ENCODE measurements around the gene PRAMEF1. TPM values are rescaled to one million over a fixed set of nuclear protein-coding genes. Genes with fewer than 3 reads are reported as not detected.
"Not testable (repeated sequence)": the region's sequence is repeated elsewhere in the genome, so short reads cannot be mapped to it uniquely, and the experiment has no call there.

The PRAMEF1 gene
- total and polyA plus RNA-seq, 2 of the 4 experiments (the other 2 are of a cell fraction) = not detected

DNA sequence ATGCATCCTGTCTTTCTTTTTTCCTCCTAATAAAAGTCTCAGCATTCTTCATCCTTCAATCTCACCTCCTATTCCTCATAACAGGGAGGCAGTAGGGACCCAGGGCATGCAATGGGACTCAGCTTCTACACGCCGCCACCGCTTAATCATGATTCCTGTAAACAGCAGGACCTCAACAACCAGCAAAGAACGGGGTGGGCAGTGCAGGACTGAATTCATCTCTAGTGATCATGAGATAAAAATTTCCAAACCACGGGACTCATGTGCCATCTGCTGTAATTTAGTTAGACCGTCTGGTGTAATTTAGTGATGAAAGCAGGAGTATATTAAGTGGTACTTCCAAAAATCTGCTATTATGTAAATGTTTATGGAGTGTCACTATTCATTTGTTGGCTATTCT, 12.3 kb upstream of the PRAMEF1 start:
- in situ Hi-C loops (cut with MboI; ENCODE audit: low sequenced_read_pairs) = no loop called here
- no peak overlapping the region for H2BK120ac ChIP-seq (ENCODE audit: low read depth, low read length)

DNA sequence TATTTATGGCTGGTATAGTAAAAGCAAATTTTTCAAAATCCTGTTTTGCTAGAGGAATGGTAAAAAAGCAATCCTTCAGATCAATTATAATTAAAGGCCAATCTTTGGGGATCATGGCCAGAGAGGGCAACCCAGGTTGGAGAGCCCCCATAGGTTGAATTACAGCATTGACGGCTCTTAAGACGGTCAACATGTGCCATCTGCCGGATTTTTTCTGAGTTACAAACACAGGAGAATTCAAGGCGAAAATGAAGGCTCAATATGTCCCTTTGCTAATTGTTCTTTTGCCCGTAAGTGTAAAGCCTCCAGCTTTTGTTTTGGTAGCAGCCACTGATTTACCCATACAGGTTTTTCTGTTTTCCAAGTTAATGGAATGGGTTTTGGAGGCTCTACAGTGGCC, 9.7 kb upstream of the PRAMEF1 start:
- H3K27me3 ChIP-seq (ENCODE audit: control insufficient read depth, insufficient read depth, low read length); H4K20me1 ChIP-seq (ENCODE audit: insufficient read depth, low read length); H2AFZ ChIP-seq (replicated peaks; ENCODE audit: low read length, poor library complexity); H3K79me1 ChIP-seq (ENCODE audit: low read depth in 1 of 2, low read length in 2 of 2); H3K18ac ChIP-seq (ENCODE audit: low read depth, low read length); ATAC-seq (ENCODE audit: low read depth); in situ Hi-C loops (cut with MboI; ENCODE audit: low sequenced_read_pairs); H3K9ac ChIP-seq (ENCODE audit: low read depth, low read length); H3K14ac ChIP-seq (replicated peaks; ENCODE audit: low read depth, low read length); H4K8ac ChIP-seq (ENCODE audit: low read depth in 2 of 2, low read length in 2 of 2); H3K9me1 ChIP-seq (ENCODE audit: insufficient read depth, low read length); H3K27ac ChIP-seq (ENCODE audit: insufficient read depth, low read length); H3K56ac ChIP-seq (ENCODE audit: extremely low read depth, insufficient read depth, low read length); H3K4me3 ChIP-seq (ENCODE audit: insufficient read depth, low read depth, low read length); H4K5ac ChIP-seq (ENCODE audit: low read depth, low read length); H2BK15ac ChIP-seq (ENCODE audit: low read depth, low read length); H4K91ac ChIP-seq (ENCODE audit: insufficient read depth, low read depth, low read length); H3K23ac ChIP-seq (ENCODE audit: low read depth, low read length); H2AK9ac ChIP-seq (replicated peaks; ENCODE audit: low read depth, low read length, poor library complexity); DNase-seq; H3K4me1 ChIP-seq (ENCODE audit: control insufficient read depth, insufficient read depth, low read length); H2BK5ac ChIP-seq (ENCODE audit: low read depth, low read length, poor library complexity, severe bottlenecking); H2BK20ac ChIP-seq (ENCODE audit: low read depth, low read length); H2AK5ac ChIP-seq (ENCODE audit: low read depth, low read length); H3K4ac ChIP-seq (ENCODE audit: low read depth, low read length); BruUV-seq (replicated peaks); POLR2A ChIA-PET (ENCODE audit: unreplicated experiment); H3K36me3 ChIP-seq (ENCODE audit: control insufficient read depth, insufficient read depth, low read length); H3K4me2 ChIP-seq (ENCODE audit: low read depth, low read length); dilution Hi-C loops (cut with HindIII; ENCODE audit: low sequenced_read_pairs, unreplicated experiment); CTCF ChIA-PET; H2BK120ac ChIP-seq (ENCODE audit: low read depth, low read length); intact Hi-C loops (cut with micrococcal nuclease): not testable (repeated sequence)
- H3K9me3 ChIP-seq (ENCODE audit: control insufficient read depth, insufficient read depth, low read length) = peaks cover 12% of the 10 kb centered on the region; the same call in 1 of the 2 replicates
- WGBS, 2 experiments (ENCODE audit: extremely low coverage in 2 of 2, insufficient read length in 1 of 2) = no CpG with 5 or more reads among the region's 5 CpGs

More for the DNA sequence above, 12.3 kb upstream of the PRAMEF1 start:
- Histone ChIP-seq H4K91ac (ENCODE audit: insufficient read depth, low read depth, low read length) (no peak overlapping the region), H3K4me1 (ENCODE audit: control insufficient read depth, insufficient read depth, low read length) (no peaks in the 10 kb centered on the region), H3K18ac (ENCODE audit: low read depth, low read length) (no peak overlapping the region), H2BK5ac (ENCODE audit: low read depth, low read length, poor library complexity, severe bottlenecking) (no peak overlapping the region), H2AFZ (replicated peaks; ENCODE audit: low read length, poor library complexity) (no peak overlapping the region), H3K27me3 (ENCODE audit: control insufficient read depth, insufficient read depth, low read length) (no peaks in the 10 kb centered on the region), H4K5ac (ENCODE audit: low read depth, low read length) (no peak overlapping the region), H3K27ac (ENCODE audit: insufficient read depth, low read length) (no peak overlapping the region), H2AK9ac (replicated peaks; ENCODE audit: low read depth, low read length, poor library complexity) (no peak overlapping the region), H2AK5ac (ENCODE audit: low read depth, low read length) (no peak overlapping the region), H3K4me2 (ENCODE audit: low read depth, low read length) (no peak overlapping the region), H3K9me3 (ENCODE audit: control insufficient read depth, insufficient read depth, low read length) (peaks cover 24% of the 10 kb centered on the region), H3K9ac (ENCODE audit: low read depth, low read length) (no peak overlapping the region), H3K14ac (replicated peaks; ENCODE audit: low read depth, low read length) (no peak overlapping the region), H4K20me1 (ENCODE audit: insufficient read depth, low read length) (no peaks in the 10 kb centered on the region), H4K8ac (ENCODE audit: low read depth in 2 of 2, low read length in 2 of 2) (no peak overlapping the region), H2BK15ac (ENCODE audit: low read depth, low read length) (no peak overlapping the region), H3K79me1 (ENCODE audit: low read depth in 1 of 2, low read length in 2 of 2) (no peaks in the 10 kb centered on the region), H3K36me3 (ENCODE audit: control insufficient read depth, insufficient read depth, low read length) (no peaks in the 10 kb centered on the region), H2BK20ac (ENCODE audit: low read depth, low read length) (no peak overlapping the region), H3K23ac (ENCODE audit: low read depth, low read length) (no peak overlapping the region), H3K4ac (ENCODE audit: low read depth, low read length) (no peak overlapping the region), H3K4me3 (ENCODE audit: insufficient read depth, low read depth, low read length) (no peak overlapping the region), H3K9me1 (ENCODE audit: insufficient read depth, low read length) (no peaks in the 10 kb centered on the region), H3K56ac (ENCODE audit: extremely low read depth, insufficient read depth, low read length) (no peak overlapping the region)
- intact Hi-C loops (cut with micrococcal nuclease) (no loop called here), dilution Hi-C loops (cut with HindIII; ENCODE audit: low sequenced_read_pairs, unreplicated experiment) (no loop called here)
- ATAC-seq (ENCODE audit: low read depth) = no peak
- POLR2A ChIA-PET (ENCODE audit: unreplicated experiment) = no interaction called here
- 68% methylated on average over 3 of the region's 6 CpGs; no CpG with 5 or more reads in 1 of the 2 experiments for WGBS, 2 experiments (ENCODE audit: extremely low coverage in 2 of 2, insufficient read length in 1 of 2)
- DNase-seq = no peak
- TF ChIP-seq SMC3 (IDR thresholded peaks at IDR 0.05; ENCODE audit: low read depth, low read length) (no peak), MAZ (IDR thresholded peaks at IDR 0.05; ENCODE audit: borderline replicate concordance, low read depth, low read length) (no peak), RCOR1 (IDR thresholded peaks at IDR 0.05; ENCODE audit: insufficient replicate concordance, low read length) (no peak), RAD21 (IDR thresholded peaks at IDR 0.05; ENCODE audit: low read length) (no peak), FOS (IDR thresholded peaks at IDR 0.05; ENCODE audit: low read depth, low read length) (no peak), RFX5 (IDR thresholded peaks at IDR 0.05; ENCODE audit: low read depth, low read length) (no peak), CEBPB (IDR thresholded peaks at IDR 0.05; ENCODE audit: low read depth, low read length) (no peak), MAFK (IDR thresholded peaks at IDR 0.05; ENCODE audit: low read depth, low read length) (no peak), NFE2L2 (IDR thresholded peaks at IDR 0.05; ENCODE audit: low read depth, low read length) (no peak), MXI1 (IDR thresholded peaks at IDR 0.05; ENCODE audit: borderline replicate concordance, low read depth, low read length) (no peak), BHLHE40 (IDR thresholded peaks at IDR 0.05; ENCODE audit: low read depth, low read length) (no peak)
- TF ChIP-seq, protein P1, sequence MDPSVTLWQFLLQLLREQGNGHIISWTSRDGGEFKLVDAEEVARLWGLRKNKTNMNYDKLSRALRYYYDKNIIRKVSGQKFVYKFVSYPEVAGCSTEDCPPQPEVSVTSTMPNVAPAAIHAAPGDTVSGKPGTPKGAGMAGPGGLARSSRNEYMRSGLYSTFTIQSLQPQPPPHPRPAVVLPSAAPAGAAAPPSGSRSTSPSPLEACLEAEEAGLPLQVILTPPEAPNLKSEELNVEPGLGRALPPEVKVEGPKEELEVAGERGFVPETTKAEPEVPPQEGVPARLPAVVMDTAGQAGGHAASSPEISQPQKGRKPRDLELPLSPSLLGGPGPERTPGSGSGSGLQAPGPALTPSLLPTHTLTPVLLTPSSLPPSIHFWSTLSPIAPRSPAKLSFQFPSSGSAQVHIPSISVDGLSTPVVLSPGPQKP (IDR thresholded peaks at IDR 0.05; ENCODE audit: borderline replicate concordance, low read depth, low read length) = no peak
- CTCF ChIA-PET = no interaction called here
- no TSS peak for BruUV-seq (replicated peaks)

Measured in IMR-90 (cell line).